K562 (cell line): ENCODE results near the gene NOD1. TPM values are rescaled to one million over a fixed set of nuclear protein-coding genes. Genes with fewer than 3 reads are reported as not detected.
A peak's percentile ranks its signal among the peaks of the same experiment; 100 is the strongest.

ENCODE experiments used
- BHLHE40 ChIP-seq: IDR thresholded peaks from 2 replicates; pipeline ENCODE4 v1.6.1; 2011; ENCODE audit warnings: low read length, improper control_type of control experiment
- CCAR2 ChIP-seq: fragments of 200-400 bp; formaldehyde crosslinking; IDR thresholded peaks from 2 replicates; pipeline ENCODE4 v1.6.1; 2017; ENCODE audit warnings: mild to moderate bottlenecking, low read depth, low read length
- CREB3L1 ChIP-seq: fragments of 450-650 bp; IDR thresholded peaks from 2 replicates; pipeline ENCODE4 v1.6.1; 2014; ENCODE audit warnings: low read depth, mild to moderate bottlenecking, moderate library complexity, borderline replicate concordance
- E2F4 ChIP-seq: sonication (generic); formaldehyde crosslinking; IDR thresholded peaks from 2 replicates; pipeline ENCODE4 v1.8.0; 2022; ENCODE audit warnings: mild to moderate bottlenecking, low read depth, missing genetic modification reagents
- HEY1 ChIP-seq: fragments of 250-450 bp; sonication (Bioruptor Pico); IDR thresholded peaks from 2 replicates; pipeline ENCODE4 v1.5.0; 2020; ENCODE audit warnings: mild to moderate bottlenecking, moderate library complexity, borderline replicate concordance
- KLF1 ChIP-seq: fragments of 450-650 bp; IDR thresholded peaks from 2 replicates; pipeline ENCODE4 v1.6.1; 2016; ENCODE audit warnings: missing genetic modification characterization, missing compliant biosample characterization
- LEF1 ChIP-seq: fragments of 450-650 bp; IDR thresholded peaks from 2 replicates; pipeline ENCODE4 v1.6.1; 2016; ENCODE audit warnings: mild to moderate bottlenecking
- MAX ChIP-seq: sonication (generic); formaldehyde crosslinking; IDR thresholded peaks from 2 replicates; pipeline ENCODE4 v1.9.0; 2022; ENCODE audit warnings: mild to moderate bottlenecking, missing genetic modification reagents
- MTA3 ChIP-seq: fragments of 450-650 bp; formaldehyde crosslinking; IDR thresholded peaks from 2 replicates; pipeline ENCODE4 v1.6.1; 2017; ENCODE audit warnings: mild to moderate bottlenecking, borderline replicate concordance
- NR4A1 ChIP-seq, 2 experiments: fragments of 250-450 bp in 1 of 2; fragments of 450-650 bp in 1 of 2; sonication (Bioruptor Pico) in 1 of 2; IDR thresholded peaks; 2 replicates each; pipeline versions ENCODE4 v1.4.0 to v1.6.1; 2016 to 2020; ENCODE audit warnings: mild to moderate bottlenecking in 2 of 2, missing compliant biosample characterization in 1 of 2, missing genetic modification characterization in 1 of 2, moderate library complexity in 1 of 2
- POLR2A ChIP-seq: fragments of 450-650 bp; conservative IDR thresholded peaks from 2 replicates; pipeline ENCODE4 v1.6.1; 2016
- RNF219 ChIP-seq: fragments of 250-450 bp; sonication (Bioruptor Pico); IDR thresholded peaks from 2 replicates; pipeline ENCODE4 v1.5.0; 2022; ENCODE audit warnings: mild to moderate bottlenecking
- SMAD3 ChIP-seq: fragments of 450-650 bp; formaldehyde crosslinking; conservative IDR thresholded peaks from 2 replicates; pipeline ENCODE4 v1.4.0; 2020; ENCODE audit warnings: mild to moderate bottlenecking
- TEAD4 ChIP-seq, 2 experiments: sonication (generic) in 1 of 2; formaldehyde crosslinking in 1 of 2; IDR thresholded peaks; 2 replicates each; pipeline versions ENCODE4 v1.6.1 to v1.8.0; 2012 to 2022; ENCODE audit warnings: borderline replicate concordance in 1 of 2, inconsistent platforms in 1 of 2, low read length in 1 of 2, mild to moderate bottlenecking in 1 of 2, missing genetic modification reagents in 1 of 2
- THRAP3 ChIP-seq: fragments of 450-650 bp; IDR thresholded peaks from 2 replicates; pipeline ENCODE4 v1.6.1; 2016; ENCODE audit warnings: mild to moderate bottlenecking, inconsistent platforms, borderline replicate concordance
- polyA plus RNA-seq, 8 experiments: library from polyadenylated mRNA; depleted of rRNA in 4 of 8; stranded (reverse) in 5 of 8; unstranded in 3 of 8; fragments of >200 nt; fragmentation: Nextera tagmentation in 2 of 8; fragmentation: Illumina TruSeq in 1 of 8; extraction: Ambion mirVana in 2 of 8; extraction: Trizol in 1 of 8; gene quantifications; 2 replicates each; pipeline versions ENCODE4 v1.2.1 to v1.2.3, GENCODE V29; 2011 to 2014; ENCODE audit warnings: inconsistent platforms in 1 of 8, missing spikeins in 1 of 8
- total RNA-seq, 7 experiments: library from RNA; depleted of rRNA in 6 of 7; stranded (reverse); fragments of >200 nt in 6 of 7; fragmentation: Illumina TruSeq in 2 of 7; extraction: Trizol in 2 of 7; gene quantifications; 2 replicates each; pipeline versions ENCODE4 v1.2.1 to v1.2.3, GENCODE V29; 2011 to 2021; ENCODE audit warnings: low replicate concordance in 1 of 7
- TF ChIP-seq, protein P1 (sequence below), 3 experiments: fragments of 200-800 bp in 1 of 3; fragments of 250-450 bp in 1 of 3; fragments of 450-650 bp in 1 of 3; sonication (Bioruptor Pico) in 1 of 3; sonication (Bioruptor generic) in 1 of 3; formaldehyde crosslinking in 1 of 3; IDR thresholded peaks; 2 replicates each; pipeline versions ENCODE4 v1.6.1 to v1.8.0; 2016 to 2022; ENCODE audit warnings: mild to moderate bottlenecking in 2 of 3, missing genetic modification characterization in 2 of 3, missing compliant biosample characterization in 1 of 3, moderate library complexity in 1 of 3

Gene NOD1
- total and polyA plus RNA-seq, 9 of the 15 experiments (the other 6 are each of a cell fraction or from before 2014, with no cell fraction given): 0.34 to 7.1 (median 4.7) TPM

DNA sequence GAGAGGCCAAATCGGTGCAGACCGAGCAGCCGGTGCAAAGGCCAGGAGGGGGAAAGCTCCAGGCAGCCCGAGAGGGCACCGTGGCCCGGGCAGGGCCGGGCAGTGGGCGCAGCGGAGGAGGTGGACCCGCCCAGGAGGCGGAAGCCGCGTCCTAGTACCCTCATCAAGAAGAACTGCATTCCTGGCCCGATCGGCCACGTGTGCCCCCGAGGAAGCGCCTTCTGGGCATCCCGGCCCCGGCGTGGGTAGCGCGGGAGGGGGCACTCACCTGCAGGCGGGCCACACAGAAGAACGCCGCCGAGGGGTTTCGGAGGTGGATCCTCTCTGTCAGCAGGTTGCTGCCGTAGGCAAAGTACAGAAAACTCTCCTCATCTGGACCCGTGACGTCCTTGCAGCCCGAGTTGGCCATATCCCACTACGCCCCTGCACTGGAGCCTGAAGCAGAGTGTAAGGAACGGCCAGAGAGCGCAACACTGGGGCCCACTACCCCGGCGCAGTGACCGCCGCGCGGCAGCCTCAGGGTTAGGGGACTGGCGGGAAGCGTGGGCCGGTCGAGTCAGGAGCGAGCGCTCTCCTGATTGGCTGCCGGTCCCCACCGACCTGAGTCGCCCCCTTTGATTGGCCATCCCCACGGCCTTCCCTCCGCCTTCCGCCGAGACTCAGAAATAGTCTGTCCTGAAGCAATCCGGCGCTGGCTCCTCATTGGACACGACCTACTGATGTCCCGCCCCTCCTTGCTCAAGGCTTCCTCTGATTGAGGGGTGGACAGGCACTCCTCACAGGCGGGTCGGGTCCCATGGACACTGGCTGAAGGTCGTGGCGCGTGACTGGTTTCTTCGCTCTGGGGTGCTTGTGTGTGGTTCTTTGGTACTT is 26.0 kb upstream of the NOD1 start, which contains the start of gene GGCT (continued):
- peak; percentile 39; the same call in 1 of the 2 replicates for TF ChIP-seq BHLHE40
- no peak for TF ChIP-seq CCAR2
- no peak for TF ChIP-seq LEF1
- no peak for TF ChIP-seq RNF219 (CRISPR knock-in tag)
- TF ChIP-seq NR4A1 (CRISPR knock-in tag; IDR thresholded peaks at IDR 0.05): no peak
- peak; percentile 64; the same call in 1 of the 2 replicates for TF ChIP-seq NR4A1 (tag; IDR thresholded peaks at IDR 0.05)
- no peak for TF ChIP-seq THRAP3
- no peak for TF ChIP-seq KLF1 (tag)
- TF ChIP-seq SMAD3 (CRISPR knock-in tag): no peak
- no peak; the same call in 1 of the 2 replicates for TF ChIP-seq E2F4
- TF ChIP-seq POLR2A: peak; percentile 94
- peak; percentile 81; the same call in 1 of the 2 replicates for TF ChIP-seq MTA3
- TF ChIP-seq MAX (CRISPR knock-in tag): peak; percentile 88
- TF ChIP-seq, protein P1, sequence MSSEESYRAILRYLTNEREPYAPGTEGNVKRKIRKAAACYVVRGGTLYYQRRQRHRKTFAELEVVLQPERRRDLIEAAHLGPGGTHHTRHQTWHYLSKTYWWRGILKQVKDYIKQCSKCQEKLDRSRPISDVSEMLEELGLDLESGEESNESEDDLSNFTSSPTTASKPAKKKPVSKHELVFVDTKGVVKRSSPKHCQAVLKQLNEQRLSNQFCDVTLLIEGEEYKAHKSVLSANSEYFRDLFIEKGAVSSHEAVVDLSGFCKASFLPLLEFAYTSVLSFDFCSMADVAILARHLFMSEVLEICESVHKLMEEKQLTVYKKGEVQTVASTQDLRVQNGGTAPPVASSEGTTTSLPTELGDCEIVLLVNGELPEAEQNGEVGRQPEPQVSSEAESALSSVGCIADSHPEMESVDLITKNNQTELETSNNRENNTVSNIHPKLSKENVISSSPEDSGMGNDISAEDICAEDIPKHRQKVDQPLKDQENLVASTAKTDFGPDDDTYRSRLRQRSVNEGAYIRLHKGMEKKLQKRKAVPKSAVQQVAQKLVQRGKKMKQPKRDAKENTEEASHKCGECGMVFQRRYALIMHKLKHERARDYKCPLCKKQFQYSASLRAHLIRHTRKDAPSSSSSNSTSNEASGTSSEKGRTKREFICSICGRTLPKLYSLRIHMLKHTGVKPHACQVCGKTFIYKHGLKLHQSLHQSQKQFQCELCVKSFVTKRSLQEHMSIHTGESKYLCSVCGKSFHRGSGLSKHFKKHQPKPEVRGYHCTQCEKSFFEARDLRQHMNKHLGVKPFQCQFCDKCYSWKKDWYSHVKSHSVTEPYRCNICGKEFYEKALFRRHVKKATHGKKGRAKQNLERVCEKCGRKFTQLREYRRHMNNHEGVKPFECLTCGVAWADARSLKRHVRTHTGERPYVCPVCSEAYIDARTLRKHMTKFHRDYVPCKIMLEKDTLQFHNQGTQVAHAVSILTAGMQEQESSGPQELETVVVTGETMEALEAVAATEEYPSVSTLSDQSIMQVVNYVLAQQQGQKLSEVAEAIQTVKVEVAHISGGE (CRISPR knock-in tag; IDR thresholded peaks at IDR 0.05): no peak; a peak in 1 of 6 replicates
- no peak; the same call in 1 of the 2 replicates for TF ChIP-seq TEAD4 (IDR thresholded peaks at IDR 0.05; ENCODE audit: low read length)
- 0 out of 2 replicates have a peak, but pooled peaks have one; percentile 32 for TF ChIP-seq TEAD4 (CRISPR knock-in tag; IDR thresholded peaks at IDR 0.05; ENCODE audit: borderline replicate concordance)
- peak; percentile 56; the same call in 1 of the 2 replicates for TF ChIP-seq CREB3L1
- no peak for TF ChIP-seq HEY1 (CRISPR knock-in tag)
